ENCODE results near the gene VSIG10.
"Not testable (repeated sequence)": the region's sequence is repeated elsewhere in the genome, so short reads cannot be mapped to it uniquely, and the experiment has no call there.

Gene VSIG10

GRCh38 chr12:118107694-118108093, 3.9 kb upstream of the VSIG10 start:
- no peak for DNase-seq (ENCODE audit: low read depth, low spot score)

DNA sequence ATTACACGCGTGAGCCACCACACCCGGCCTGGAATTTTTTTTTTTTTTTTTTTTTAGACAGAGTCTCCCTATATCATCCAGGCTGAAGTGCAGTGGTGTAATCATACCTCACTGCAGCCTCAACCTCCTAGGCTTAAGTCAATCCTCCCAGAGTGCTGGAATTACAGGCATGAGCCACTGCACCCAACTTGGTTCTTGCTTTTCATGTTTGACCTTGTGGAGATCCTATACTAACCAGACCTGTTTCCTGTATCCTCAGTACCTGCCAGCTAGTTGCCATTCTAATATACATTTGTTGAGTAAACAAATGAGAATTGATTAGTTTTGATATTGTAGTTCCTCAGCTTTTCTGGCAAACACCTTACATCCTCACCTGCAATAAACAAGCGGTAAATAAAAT, 3.2 kb upstream of the VSIG10 start:
- DNase-seq (ENCODE audit: low read depth, low spot score): no peak

DNA sequence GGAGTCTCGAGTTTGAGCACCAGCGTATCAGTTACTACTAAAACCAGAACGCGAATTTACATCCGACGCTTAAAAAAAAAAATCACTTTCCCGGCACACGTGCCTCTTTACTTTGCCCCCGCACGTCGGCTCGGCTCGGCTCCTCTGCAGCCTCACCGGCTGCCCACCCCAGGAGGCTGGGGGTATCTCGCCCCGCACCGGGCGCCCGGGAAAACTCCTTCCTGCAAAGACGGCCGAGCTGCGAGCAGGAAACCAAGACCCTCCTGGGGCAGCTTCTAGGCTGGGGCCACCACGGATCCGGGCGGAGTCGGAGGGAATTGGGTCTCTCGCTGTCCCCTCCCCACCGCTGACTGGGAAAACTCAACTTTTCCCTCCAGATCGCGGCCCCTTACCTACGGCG, 610 bp downstream of the VSIG10 start:
- DNase-seq (ENCODE audit: low read depth, low spot score): no peak

DNA sequence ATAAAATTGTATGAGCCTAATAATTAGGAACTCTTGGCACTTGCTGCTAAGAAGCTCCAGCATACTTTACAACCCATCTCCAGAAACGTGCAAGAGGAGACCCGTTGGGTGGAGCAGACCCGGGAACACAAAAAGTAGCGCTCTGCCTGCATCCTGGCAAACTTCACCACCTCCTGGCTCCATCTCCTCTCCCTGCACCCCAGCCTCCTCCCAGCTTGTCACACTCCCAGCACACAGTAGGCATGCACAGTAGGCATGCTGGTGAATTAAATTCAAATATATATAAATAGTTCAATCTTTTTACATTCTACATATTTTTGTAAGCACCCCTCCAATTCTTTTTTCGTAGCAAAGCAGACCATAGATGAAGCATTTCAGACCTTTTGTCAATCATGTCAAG, 1.2 kb downstream of the VSIG10 start:
- DNase-seq (ENCODE audit: low read depth, low spot score): no peak

- DNase-seq (ENCODE audit: low read depth, low spot score): no peak
These were observed 1.7 kb downstream of the VSIG10 start for GRCh38 chr12:118102070-118102469.

DNA sequence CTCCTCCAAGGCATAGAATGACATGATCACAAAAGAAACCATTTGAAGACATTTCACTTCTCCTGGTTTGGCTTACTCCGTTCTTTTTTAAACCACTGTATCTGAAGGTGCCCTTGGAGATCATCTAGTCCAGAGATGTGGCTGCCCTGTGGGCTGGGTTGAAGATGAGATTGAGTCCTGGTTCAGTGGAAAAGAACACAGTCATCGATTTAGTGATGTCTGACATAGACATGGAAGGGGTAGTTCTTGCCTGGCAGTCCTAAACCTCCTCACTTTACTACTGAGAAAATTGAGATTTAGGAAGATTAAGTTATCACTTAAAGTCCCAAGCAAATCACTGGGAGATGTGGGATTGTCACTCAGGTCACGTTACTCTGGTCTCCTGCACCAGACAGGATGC, 2.8 kb downstream of the VSIG10 start:
- DNase-seq (ENCODE audit: low read depth, low spot score): no peak

DNA sequence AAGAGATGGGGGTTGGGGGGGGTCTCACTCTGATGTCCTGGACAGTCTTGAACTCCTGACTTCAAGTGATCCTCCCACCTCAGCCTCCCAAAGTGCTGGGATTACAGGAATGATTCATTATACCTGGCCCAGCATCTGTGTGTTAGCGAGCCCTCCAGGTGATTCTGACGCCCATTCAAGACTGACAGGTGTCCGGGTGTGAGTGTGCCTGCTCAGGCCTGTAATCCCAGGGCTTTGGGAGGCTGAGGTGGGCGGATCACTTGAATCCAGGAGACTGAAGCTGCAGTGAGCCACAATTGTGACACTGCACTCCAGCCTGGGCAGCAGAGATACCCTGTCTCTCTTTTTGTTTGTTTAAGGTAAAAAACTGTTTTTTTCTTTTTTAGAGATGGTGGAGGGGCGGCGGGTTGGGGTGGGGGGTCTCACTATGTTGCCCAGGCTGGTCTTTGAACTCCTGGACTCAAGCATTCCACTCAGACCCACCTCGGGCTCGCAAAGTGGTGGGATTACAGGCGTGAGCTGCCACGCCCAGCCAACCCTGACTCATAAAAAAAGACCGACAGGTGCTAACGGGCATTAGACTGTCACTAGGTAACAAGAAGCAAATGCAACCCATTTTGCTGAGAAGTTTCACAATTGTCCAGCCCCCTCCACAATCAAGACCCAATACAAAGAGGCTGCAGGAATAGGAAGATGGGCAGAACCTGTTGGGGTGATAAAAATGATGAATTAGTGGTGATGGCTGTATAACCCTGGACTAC, 4.7 kb downstream of the VSIG10 start:
- no peak for DNase-seq (ENCODE audit: low read depth, low spot score)

- no peak for DNase-seq (ENCODE audit: low read depth, low spot score)
These were observed 5.4 kb downstream of the VSIG10 start for GRCh38 chr12:118098401-118098800.

DNA sequence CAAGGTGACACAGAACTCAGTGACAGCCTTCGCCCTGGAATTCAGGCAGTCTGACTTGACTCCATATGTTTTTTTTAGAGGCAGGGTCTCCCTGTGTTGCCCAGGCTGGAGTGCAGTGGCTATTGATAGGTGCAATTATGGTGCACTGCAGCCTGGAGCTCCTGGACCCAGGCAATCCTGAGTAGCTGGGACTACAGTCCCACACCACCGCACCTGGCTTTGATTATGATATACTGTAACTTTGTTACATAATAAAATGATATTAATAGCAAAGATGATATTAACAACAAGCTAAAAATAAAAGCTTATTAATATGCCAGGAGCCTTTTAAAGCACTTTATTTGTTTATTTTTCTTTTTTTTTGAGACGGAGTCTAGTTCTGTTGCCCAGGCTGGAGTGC, 9.8 kb downstream of the VSIG10 start:
- no peak for DNase-seq (ENCODE audit: low read depth, low spot score)

DNA sequence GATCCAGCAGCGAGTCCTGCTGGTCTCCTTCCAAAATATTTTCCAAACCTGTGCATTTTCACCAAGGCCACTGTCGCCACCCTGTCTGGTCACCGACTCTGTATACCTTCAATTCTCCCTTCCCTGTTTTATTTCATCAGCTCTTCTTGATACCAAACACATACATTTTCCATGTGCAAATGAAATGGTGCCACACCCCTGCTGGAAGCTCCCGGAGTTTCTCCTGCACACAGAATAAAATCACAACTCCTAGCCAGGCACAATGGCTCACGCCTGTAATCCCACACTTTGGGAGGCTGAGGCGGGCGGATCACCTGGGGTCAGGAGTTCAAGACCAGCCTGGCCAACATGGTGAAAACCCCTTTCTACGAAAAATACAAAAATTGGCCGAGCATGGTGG, 14.0 kb downstream of the VSIG10 start:
- no peak for DNase-seq (ENCODE audit: low read depth, low spot score)

GRCh38 chr12:118082161-118082560, 21.6 kb downstream of the VSIG10 start:
- DNase-seq (ENCODE audit: low read depth, low spot score): no peak

GRCh38 chr12:118081521-118081920, 22.3 kb downstream of the VSIG10 start:
- DNase-seq (ENCODE audit: low read depth, low spot score): not testable (repeated sequence)

DNA sequence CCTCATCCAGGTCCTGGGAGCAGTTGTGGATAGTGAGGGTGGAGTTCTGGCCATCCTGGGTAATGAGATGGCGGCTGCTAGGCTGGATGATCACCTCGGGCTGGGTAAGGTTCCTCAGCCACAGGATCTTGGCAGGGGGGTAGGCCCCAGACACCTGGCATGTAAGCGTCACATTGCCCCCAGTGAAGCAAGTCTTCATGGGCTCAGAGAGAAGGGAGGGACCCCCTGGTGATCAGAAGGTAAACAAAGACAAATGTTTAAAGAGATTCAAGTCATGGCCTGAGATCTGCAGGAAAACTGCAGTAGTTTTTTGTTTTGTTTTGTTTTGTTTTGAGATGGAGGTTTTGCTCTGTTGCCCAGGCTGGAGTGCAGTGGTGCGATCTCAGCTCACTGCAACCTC, 30.0 kb downstream of the VSIG10 start:
- no peak for DNase-seq (ENCODE audit: low read depth, low spot score)

- DNase-seq (ENCODE audit: low read depth, low spot score): no peak
These were observed 33.2 kb downstream of the VSIG10 start for GRCh38 chr12:118070650-118071049.

GRCh38 chr12:118068445-118068844, 35.4 kb downstream of the VSIG10 start:
- no peak for DNase-seq (ENCODE audit: low read depth, low spot score)

- no peak for DNase-seq (ENCODE audit: low read depth, low spot score)
These were observed 38.4 kb downstream of the VSIG10 start for GRCh38 chr12:118065380-118065779.

- peak; percentile 28 for DNase-seq (ENCODE audit: low read depth, low spot score)
These were observed 39.2 kb downstream of the VSIG10 start for GRCh38 chr12:118064608-118065007.

- DNase-seq (ENCODE audit: low read depth, low spot score): no peak
These were observed 40.0 kb downstream of the VSIG10 start for GRCh38 chr12:118063576-118064391.

DNA sequence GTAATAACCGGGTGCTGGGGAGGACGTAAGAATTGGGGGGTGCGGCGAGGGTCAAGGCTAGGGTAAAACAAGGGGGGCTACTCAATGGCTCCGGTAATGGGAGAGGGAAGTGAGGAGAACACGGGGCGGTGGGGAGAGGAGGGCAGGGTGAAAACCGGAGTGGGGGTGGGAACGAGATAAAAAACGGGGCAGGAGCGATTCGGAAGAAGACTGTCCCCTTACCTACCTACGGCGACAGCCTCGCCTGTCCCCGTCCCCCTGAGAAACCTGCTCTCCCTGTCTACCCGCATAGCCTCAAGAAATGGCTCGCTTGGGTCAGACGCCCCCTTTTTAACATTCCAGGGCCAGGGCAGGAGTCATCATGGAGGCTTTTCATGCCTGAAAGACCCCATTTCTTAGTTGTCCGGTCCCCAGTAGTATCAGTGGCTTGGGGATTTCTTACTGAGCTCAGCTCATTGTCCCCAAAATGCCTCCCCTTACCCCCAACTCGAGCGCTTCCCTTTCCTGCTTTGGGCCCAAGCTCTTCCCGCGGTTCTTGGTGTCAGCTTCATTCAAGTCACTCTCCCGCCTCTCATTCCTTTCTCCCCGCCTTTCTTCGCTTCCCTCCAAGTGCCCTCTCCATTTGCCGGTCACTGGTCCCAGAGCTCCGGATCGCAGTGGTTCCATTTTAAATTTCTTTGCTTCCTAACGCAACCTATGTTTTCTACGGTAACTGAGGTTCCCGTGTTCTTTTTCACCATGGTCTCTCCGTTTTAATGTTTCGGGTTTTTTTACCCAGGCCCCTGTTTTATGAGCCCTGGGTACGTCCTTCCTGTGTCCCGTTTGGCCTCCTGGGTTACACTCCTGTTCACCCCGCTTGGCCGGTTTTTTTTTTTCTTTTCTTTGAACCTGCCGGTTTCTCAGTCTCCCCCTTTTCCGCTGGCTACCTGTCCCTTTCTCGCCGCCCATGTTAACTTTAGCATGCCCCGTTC, 41.7 kb downstream of the VSIG10 start:
- peak; percentile 68 for DNase-seq (ENCODE audit: low read depth, low spot score)

GRCh38 chr12:118061011-118061872, 42.6 kb downstream of the VSIG10 start, which contains the start of gene WSB2:
Gene WSB2 (minus strand): TSS chr12:118061179. CDS start chr12:118061048, 131 bp downstream.
- DNase-seq (ENCODE audit: low read depth, low spot score): no peak
